Astrocyte (in vitro differentiated cells and primary cell): ENCODE data around the gene KRT71. TPM values are rescaled to one million over a fixed set of nuclear protein-coding genes. Genes with fewer than 3 reads are reported as not detected.

ENCODE experiments used
- DNase-seq: peaks from one replicate; pipeline ENCODE4 v3.0.0-alpha.2; 2010; ENCODE audit warnings: low read depth
- FAIRE-seq: peaks from 2 replicates; lab custom pipeline; 2011; peaks lifted over from hg19 to GRCh38; lab: Jason Lieb, UNC
- H2AFZ ChIP-seq: 2 replicates; pipeline ENCODE4 v1.6.0; 2012; ENCODE audit warnings: low read depth, low read length, inconsistent platforms
- H3K27ac ChIP-seq: 2 replicates; pipeline ENCODE4 v1.5.1; 2011; ENCODE audit warnings: low read depth, low read length, inconsistent platforms
- H3K27me3 ChIP-seq: 2 replicates; pipeline ENCODE4 v1.6.0; 2011; ENCODE audit warnings: low read length, inconsistent platforms; ENCODE audit not compliant: insufficient read depth
- H3K36me3 ChIP-seq: 2 replicates; pipeline ENCODE4 v1.5.1; 2011; ENCODE audit warnings: low read length, inconsistent platforms; ENCODE audit not compliant: insufficient read depth
- H3K4me1 ChIP-seq: 2 replicates; pipeline ENCODE4 v1.5.1; 2011; ENCODE audit warnings: low read length, inconsistent platforms; ENCODE audit not compliant: insufficient read depth
- H3K4me2 ChIP-seq: 2 replicates; pipeline ENCODE4 v1.6.0; 2012; ENCODE audit warnings: low read length, inconsistent platforms
- H3K4me3 ChIP-seq: 2 replicates; pipeline ENCODE4 v1.5.1; 2011; ENCODE audit warnings: low read depth, mild to moderate bottlenecking, low read length, inconsistent platforms; ENCODE audit not compliant: insufficient read depth
- H3K79me2 ChIP-seq: 2 replicates; pipeline ENCODE4 v1.6.0; 2012; ENCODE audit warnings: mild to moderate bottlenecking, low read length, inconsistent platforms; ENCODE audit not compliant: insufficient read depth
- H3K9ac ChIP-seq: 2 replicates; pipeline ENCODE4 v1.6.0; 2012; ENCODE audit warnings: mild to moderate bottlenecking, low read length, inconsistent platforms
- H3K9me3 ChIP-seq: 2 replicates; pipeline ENCODE4 v1.5.1; 2012; ENCODE audit warnings: low read depth, mild to moderate bottlenecking, low read length, inconsistent platforms; ENCODE audit not compliant: insufficient read depth
- H4K20me1 ChIP-seq: 2 replicates; pipeline ENCODE4 v1.6.0; 2012; ENCODE audit warnings: low read length, inconsistent platforms; ENCODE audit not compliant: insufficient read depth
- H3K27ac Mint-ChIP-seq: one replicate; pipeline ENCODE4 v1.8.0; 2021; ENCODE audit warnings: mild to moderate bottlenecking, mixed read lengths; ENCODE audit not compliant: unreplicated experiment
- H3K27me3 Mint-ChIP-seq: one replicate; pipeline ENCODE4 v1.8.0; 2021; ENCODE audit warnings: low read depth, mixed read lengths; ENCODE audit not compliant: unreplicated experiment
- H3K36me3 Mint-ChIP-seq: one replicate; pipeline ENCODE4 v1.8.0; 2021; ENCODE audit warnings: low read depth, mixed read lengths; ENCODE audit not compliant: unreplicated experiment
- H3K4me1 Mint-ChIP-seq: one replicate; pipeline ENCODE4 v1.8.0; 2021; ENCODE audit warnings: low read depth, mixed read lengths; ENCODE audit not compliant: unreplicated experiment
- H3K4me3 Mint-ChIP-seq: one replicate; pipeline ENCODE4 v1.8.0; 2021; ENCODE audit warnings: mild to moderate bottlenecking, moderate library complexity, mixed read lengths; ENCODE audit not compliant: unreplicated experiment
- H3K9me3 Mint-ChIP-seq: one replicate; pipeline ENCODE4 v1.8.0; 2021; ENCODE audit warnings: mild to moderate bottlenecking, mixed read lengths; ENCODE audit not compliant: unreplicated experiment
- CTCF ChIP-seq: IDR thresholded peaks from 2 replicates; pipeline ENCODE4 v1.5.1; 2011; ENCODE audit warnings: low read depth, mild to moderate bottlenecking, inconsistent platforms, low read length, moderate library complexity; ENCODE audit not compliant: insufficient read depth
- EZH2 ChIP-seq: IDR thresholded peaks from 2 replicates; pipeline ENCODE4 v1.6.1; 2012; ENCODE audit warnings: mild to moderate bottlenecking, low read length, inconsistent platforms; ENCODE audit not compliant: insufficient read depth
- total RNA-seq: library from RNA; stranded (reverse); gene quantifications from 2 replicates; pipeline ENCODE4 v1.2.1, GENCODE V29; 2021

KRT71 gene
- total RNA-seq, 1 donor from 2014 or later = not detected

- Histone ChIP-seq H3K4me2 (peak overlapping the region; percentile 63), H3K4me1 (peaks cover 25% of the 10 kb centered on the region), H3K36me3 (no peaks in the 10 kb centered on the region), H3K4me3 (no peak overlapping the region), H3K27ac (peak overlapping the region; percentile 86), H2AFZ (peak overlapping the region; percentile 37), H3K9ac (peak overlapping the region; percentile 60), H3K9me3 (no peaks in the 10 kb centered on the region), H3K27me3 (peaks cover 14% of the 10 kb centered on the region), H3K79me2 (no peaks in the 10 kb centered on the region), H4K20me1 (no peaks in the 10 kb centered on the region)
- no peak for FAIRE-seq
- no peak for DNase-seq
- Mint-ChIP-seq H3K4me1 (peaks cover 32% of the 10 kb centered on the region), H3K4me3 (no peak overlapping the region), H3K27ac (peak overlapping the region; percentile 65), H3K9me3 (no peaks in the 10 kb centered on the region), H3K27me3 (peaks cover 22% of the 10 kb centered on the region), H3K36me3 (no peaks in the 10 kb centered on the region)
- TF ChIP-seq CTCF (no peak), EZH2 (no peak)
Observed at GRCh38 chr12:52496054-52496453, 56.9 kb downstream of the KRT71 start.

- peak overlapping the region; percentile 8 for H3K27ac ChIP-seq
- H3K4me3 Mint-ChIP-seq = no peak overlapping the region
- no peaks in the 10 kb centered on the region for H3K79me2 ChIP-seq
- no peaks in the 10 kb centered on the region for H3K36me3 Mint-ChIP-seq
- H3K4me3 ChIP-seq = no peak overlapping the region
- peaks cover 14% of the 10 kb centered on the region for H3K27me3 ChIP-seq
- no peaks in the 10 kb centered on the region for H3K36me3 ChIP-seq
- no peak overlapping the region for H3K27ac Mint-ChIP-seq
- H3K4me1 Mint-ChIP-seq = peaks cover 28% of the 10 kb centered on the region
- H3K27me3 Mint-ChIP-seq = peaks cover 28% of the 10 kb centered on the region
- TF ChIP-seq EZH2 (no peak), CTCF (no peak)
- H3K4me1 ChIP-seq = peaks cover 23% of the 10 kb centered on the region
- H3K9me3 Mint-ChIP-seq = peaks cover 2% of the 10 kb centered on the region
- no peaks in the 10 kb centered on the region for H3K9me3 ChIP-seq
- no peak overlapping the region for H3K9ac ChIP-seq
- H4K20me1 ChIP-seq = no peaks in the 10 kb centered on the region
- H3K4me2 ChIP-seq = peak overlapping the region; percentile 63
- H2AFZ ChIP-seq = no peak overlapping the region
- DNase-seq (no peak), FAIRE-seq (no peak)
Observed at GRCh38 chr12:52495389-52495788, 57.6 kb downstream of the KRT71 start.

- Histone ChIP-seq H3K27ac (no peak overlapping the region), H3K9me3 (no peaks in the 10 kb centered on the region), H3K9ac (no peak overlapping the region), H3K4me1 (peaks cover 21% of the 10 kb centered on the region), H4K20me1 (no peaks in the 10 kb centered on the region), H2AFZ (no peak overlapping the region), H3K4me3 (no peak overlapping the region), H3K36me3 (no peaks in the 10 kb centered on the region), H3K79me2 (no peaks in the 10 kb centered on the region), H3K4me2 (no peak overlapping the region), H3K27me3 (peaks cover 14% of the 10 kb centered on the region)
- peak; percentile 50 for DNase-seq
- peaks cover 26% of the 10 kb centered on the region for H3K4me1 Mint-ChIP-seq
- no peak for TF ChIP-seq EZH2
- TF ChIP-seq CTCF = no peak
- FAIRE-seq = no peak
- no peaks in the 10 kb centered on the region for H3K36me3 Mint-ChIP-seq
- H3K27ac Mint-ChIP-seq = no peak overlapping the region
- peaks cover 2% of the 10 kb centered on the region for H3K9me3 Mint-ChIP-seq
- no peak overlapping the region for H3K4me3 Mint-ChIP-seq
- peaks cover 36% of the 10 kb centered on the region for H3K27me3 Mint-ChIP-seq
Observed at GRCh38 chr12:52494518-52494917, 58.4 kb downstream of the KRT71 start.
